Glutamatergic neuron (in vitro differentiated cells): ENCODE data around the gene VSIG10L2. TPM values are rescaled to one million over a fixed set of nuclear protein-coding genes. Genes with fewer than 3 reads are reported as not detected.

Experiments used
- DNase-seq: peaks from one replicate; pipeline ENCODE4 v3.0.0; 2022
- H3K27ac Mint-ChIP-seq: one replicate; pipeline ENCODE4 v1.8.0; 2020; ENCODE audit warnings: mild to moderate bottlenecking, mixed read lengths, inconsistent platforms; ENCODE audit not compliant: unreplicated experiment
- H3K27me3 Mint-ChIP-seq: one replicate; pipeline ENCODE4 v1.8.0; 2020; ENCODE audit warnings: mild to moderate bottlenecking, moderate library complexity, mixed read lengths, inconsistent platforms; ENCODE audit not compliant: unreplicated experiment
- H3K36me3 Mint-ChIP-seq: one replicate; pipeline ENCODE4 v1.8.0; 2020; ENCODE audit warnings: mild to moderate bottlenecking, mixed read lengths, inconsistent platforms; ENCODE audit not compliant: unreplicated experiment
- H3K4me1 Mint-ChIP-seq: one replicate; pipeline ENCODE4 v1.8.0; 2020; ENCODE audit warnings: mild to moderate bottlenecking, low read depth, mixed read lengths, inconsistent platforms; ENCODE audit not compliant: unreplicated experiment
- H3K4me3 Mint-ChIP-seq: one replicate; pipeline ENCODE4 v1.8.0; 2020; ENCODE audit warnings: mild to moderate bottlenecking, mixed read lengths, inconsistent platforms; ENCODE audit not compliant: unreplicated experiment
- H3K9me3 Mint-ChIP-seq: one replicate; pipeline ENCODE4 v1.8.0; 2020; ENCODE audit warnings: mild to moderate bottlenecking, moderate library complexity, mixed read lengths, inconsistent platforms; ENCODE audit not compliant: unreplicated experiment
- CTCF ChIP-seq: fragments of 200-600 bp; sonication (generic); IDR thresholded peaks from one replicate; pipeline ENCODE4 v1.5.0; 2021; ENCODE audit not compliant: partially characterized antibody, unreplicated experiment
- total RNA-seq: library from RNA; stranded (reverse); fragmentation: NEBNext Ultra II Directional; extraction: Animal tissue kit (Norgen Biotek cat#: 25700); gene quantifications from one replicate; pipeline ENCODE4 v1.2.1, GENCODE V29; 2021; ENCODE audit not compliant: unreplicated experiment

Gene VSIG10L2
- total RNA-seq, 1 donor from 2014 or later = not detected

- no peak overlapping the region for H3K4me3 Mint-ChIP-seq
- peaks cover 3% of the 10 kb centered on the region for H3K4me1 Mint-ChIP-seq
- DNase-seq = no peak
- no peaks in the 10 kb centered on the region for H3K36me3 Mint-ChIP-seq
- H3K27me3 Mint-ChIP-seq = no peaks in the 10 kb centered on the region
- peaks cover 4% of the 10 kb centered on the region for H3K9me3 Mint-ChIP-seq
- TF ChIP-seq CTCF = no peak
- no peak overlapping the region for H3K27ac Mint-ChIP-seq
Observed at GRCh38 chr11:125934473-125934872, 11.4 kb upstream of the VSIG10L2 start.

GRCh38 chr11:125935056-125935455 lies 10.8 kb upstream of the VSIG10L2 start:
- no peak for TF ChIP-seq CTCF
- no peak for DNase-seq
- H3K4me3 Mint-ChIP-seq = no peak overlapping the region
- H3K27me3 Mint-ChIP-seq = no peaks in the 10 kb centered on the region
- peaks cover 4% of the 10 kb centered on the region for H3K9me3 Mint-ChIP-seq
- no peak overlapping the region for H3K27ac Mint-ChIP-seq
- H3K4me1 Mint-ChIP-seq = peaks cover 3% of the 10 kb centered on the region
- H3K36me3 Mint-ChIP-seq = no peaks in the 10 kb centered on the region

GRCh38 chr11:125935618-125936199 lies 10.1 kb upstream of the VSIG10L2 start:
- H3K27ac Mint-ChIP-seq = no peak overlapping the region
- no peak for TF ChIP-seq CTCF

GRCh38 chr11:125938418-125938817 lies 7.4 kb upstream of the VSIG10L2 start:
- Mint-ChIP-seq H3K4me1 (peaks cover 24% of the 10 kb centered on the region), H3K9me3 (peaks cover 13% of the 10 kb centered on the region), H3K4me3 (no peak overlapping the region), H3K27me3 (peaks cover 12% of the 10 kb centered on the region), H3K27ac (no peak overlapping the region), H3K36me3 (no peaks in the 10 kb centered on the region)
- TF ChIP-seq CTCF = no peak
- no peak for DNase-seq

More at GRCh38 chr11:125935618-125936199, 10.1 kb upstream of the VSIG10L2 start:
- H3K36me3 Mint-ChIP-seq = no peaks in the 10 kb centered on the region
- H3K4me1 Mint-ChIP-seq = peaks cover 7% of the 10 kb centered on the region
- no peak overlapping the region for H3K4me3 Mint-ChIP-seq
- H3K27me3 Mint-ChIP-seq = no peaks in the 10 kb centered on the region
- peaks cover 4% of the 10 kb centered on the region for H3K9me3 Mint-ChIP-seq
- DNase-seq = no peak

- H3K9me3 Mint-ChIP-seq = peaks cover 13% of the 10 kb centered on the region
- H3K27me3 Mint-ChIP-seq = peaks cover 12% of the 10 kb centered on the region
- H3K4me3 Mint-ChIP-seq = no peak overlapping the region
- TF ChIP-seq CTCF = no peak
- H3K27ac Mint-ChIP-seq = no peak overlapping the region
- peaks cover 24% of the 10 kb centered on the region for H3K4me1 Mint-ChIP-seq
- no peak for DNase-seq
- no peaks in the 10 kb centered on the region for H3K36me3 Mint-ChIP-seq
Observed at GRCh38 chr11:125939081-125939521, 6.7 kb upstream of the VSIG10L2 start.
